Neural crest cell (in vitro differentiated cells): ENCODE data around the gene HOXA10. TPM values are rescaled to one million over a fixed set of nuclear protein-coding genes. Genes with fewer than 3 reads are reported as not detected.
A peak's percentile ranks its signal among the peaks of the same experiment; 100 is the strongest.

Experiments used
- DNase-seq: peaks from one replicate; pipeline ENCODE4 v3.0.0; 2021; ENCODE audit warnings: low read depth, mixed read lengths, low spot score
- H3K27ac Mint-ChIP-seq: one replicate; pipeline ENCODE4 v1.8.0; 2021; ENCODE audit warnings: mild to moderate bottlenecking, mixed read lengths; ENCODE audit not compliant: unreplicated experiment
- H3K27me3 Mint-ChIP-seq: 2 replicates; pipeline ENCODE4 v1.8.0; 2021; ENCODE audit warnings: low read depth, mild to moderate bottlenecking, mixed read lengths
- H3K36me3 Mint-ChIP-seq: 2 replicates; pipeline ENCODE4 v1.8.0; 2021; ENCODE audit warnings: low read depth, mild to moderate bottlenecking, mixed read lengths
- H3K4me1 Mint-ChIP-seq: 2 replicates; pipeline ENCODE4 v1.8.0; 2021; ENCODE audit warnings: mixed read lengths
- H3K4me3 Mint-ChIP-seq: one replicate; pipeline ENCODE4 v1.8.0; 2021; ENCODE audit warnings: mild to moderate bottlenecking, mixed read lengths
- H3K9me3 Mint-ChIP-seq: 2 replicates; pipeline ENCODE4 v1.8.0; 2021; ENCODE audit warnings: mixed read lengths
- CTCF ChIP-seq: fragments of 200-600 bp; sonication (generic); conservative IDR thresholded peaks from 2 replicates; pipeline ENCODE4 v1.5.0; 2021; ENCODE audit warnings: antibody characterized with exemption, mild to moderate bottlenecking
- total RNA-seq: library from RNA; stranded (reverse); gene quantifications from 2 replicates; pipeline ENCODE4 v1.2.1, GENCODE V29; 2021

Gene HOXA10
- total RNA-seq, 1 donor from 2014 or later = 0.35 TPM

- Mint-ChIP-seq H3K4me3 (peak overlapping the region; percentile 77), H3K27ac (no peak overlapping the region), H3K9me3 (no peaks in the 10 kb centered on the region), H3K4me1 (peaks cover 21% of the 10 kb centered on the region), H3K36me3 (peaks cover 6% of the 10 kb centered on the region), H3K27me3 (peaks cover 97% of the 10 kb centered on the region)
- TF ChIP-seq CTCF = no peak
- no peak for DNase-seq
Observed at GRCh38 chr7:27158436-27159265, 15.5 kb downstream of the HOXA10 start.

- H3K36me3 Mint-ChIP-seq = peaks cover 6% of the 10 kb centered on the region
- DNase-seq = no peak
- no peaks in the 10 kb centered on the region for H3K9me3 Mint-ChIP-seq
- peak overlapping the region; percentile 77 for H3K4me3 Mint-ChIP-seq
- H3K4me1 Mint-ChIP-seq = peaks cover 22% of the 10 kb centered on the region
- no peak for TF ChIP-seq CTCF
- H3K27me3 Mint-ChIP-seq = peaks cover 97% of the 10 kb centered on the region
- peak overlapping the region; percentile 45 for H3K27ac Mint-ChIP-seq
Observed at GRCh38 chr7:27157702-27158431, 16.3 kb downstream of the HOXA10 start.

GRCh38 chr7:27156916-27157701, 17.0 kb downstream of the HOXA10 start:
- Mint-ChIP-seq H3K4me3 (peak overlapping the region; percentile 77), H3K36me3 (peaks cover 6% of the 10 kb centered on the region), H3K27ac (no peak overlapping the region), H3K4me1 (peaks cover 22% of the 10 kb centered on the region), H3K27me3 (peaks cover 97% of the 10 kb centered on the region), H3K9me3 (no peaks in the 10 kb centered on the region)
- no peak for DNase-seq
- no peak for TF ChIP-seq CTCF

- Mint-ChIP-seq H3K27ac (peak within 1 kb of the TSS; percentile 92), H3K9me3 (no peaks in the 10 kb centered on the region), H3K36me3 (peaks cover 6% of the 10 kb centered on the region), H3K4me3 (peak within 1 kb of the TSS; percentile 95), H3K27me3 (peaks cover 97% of the 10 kb centered on the region), H3K4me1 (peaks cover 25% of the 10 kb centered on the region)
- no peak for DNase-seq
- TF ChIP-seq CTCF = no peak
Observed at GRCh38 chr7:27156508-27156898, 17.6 kb downstream of the HOXA10 start, which contains the start of gene HOXA7. Gene HOXA7, minus strand, starts transcription at chr7:27156675. Its CDS starts 130 bp downstream, at chr7:27156545.

GRCh38 chr7:27155816-27156507, 18.2 kb downstream of the HOXA10 start:
- no peak for TF ChIP-seq CTCF
- Mint-ChIP-seq H3K27me3 (peaks cover 98% of the 10 kb centered on the region), H3K36me3 (peaks cover 6% of the 10 kb centered on the region), H3K27ac (peak overlapping the region; percentile 92), H3K4me1 (peaks cover 30% of the 10 kb centered on the region), H3K4me3 (peak overlapping the region; percentile 95), H3K9me3 (no peaks in the 10 kb centered on the region)
- DNase-seq = no peak
